Measurements from ENCODE around the gene B3GALNT2.
A peak's percentile ranks its signal among the peaks of the same experiment; 100 is the strongest.

The B3GALNT2 gene

GRCh38 chr1:235407419-235407818 is 96.8 kb downstream of the B3GALNT2 start:
- Histone ChIP-seq H3K4me3 (ENCODE audit: insufficient read depth in 1 of 2, low read depth in 1 of 2, low read length in 2 of 2) (no peak overlapping the region), H4K8ac (ENCODE audit: low read length) (no peak overlapping the region), H2BK12ac (ENCODE audit: low read length in 2 of 2) (no peak overlapping the region), H3K79me1 (replicated peaks; ENCODE audit: low read length, poor library complexity, severe bottlenecking) (peaks cover 7% of the 10 kb centered on the region), H2BK5ac (ENCODE audit: low read depth, low read length, poor library complexity, severe bottlenecking) (no peak overlapping the region), H3K4me1 (ENCODE audit: control insufficient read depth, insufficient read depth, low read depth, low read length) (peaks cover 6% of the 10 kb centered on the region), H3K9me3 (ENCODE audit: control insufficient read depth, low read length) (no peaks in the 10 kb centered on the region), H2BK120ac (ENCODE audit: low read depth, low read length) (no peak overlapping the region), H4K91ac (ENCODE audit: low read length) (no peak overlapping the region), H3K9ac (ENCODE audit: low read length) (no peak overlapping the region), H3K4me2 (ENCODE audit: low read length, poor library complexity, severe bottlenecking) (no peak overlapping the region), H3K4ac (ENCODE audit: low read depth in 1 of 2, low read length in 2 of 2) (no peak overlapping the region), H3K27me3 (ENCODE audit: control insufficient read depth in 1 of 2, insufficient read depth in 1 of 2, low read length in 2 of 2) (no peaks in the 10 kb centered on the region), H2AK5ac (ENCODE audit: low read length, severe bottlenecking) (no peak overlapping the region), H3K23ac (ENCODE audit: low read length in 2 of 2) (no peak overlapping the region), H3K36me3 (ENCODE audit: control insufficient read depth in 1 of 2, insufficient read depth in 2 of 2, low read depth in 1 of 2, low read length in 2 of 2) (peaks cover 0 to 12% of the 10 kb centered on the region in 2 experiments), H2AFZ (ENCODE audit: low read depth, low read length) (no peak overlapping the region), H2BK15ac (ENCODE audit: low read depth, poor library complexity, severe bottlenecking) (no peak overlapping the region), H3K27ac (ENCODE audit: low read length, poor library complexity, severe bottlenecking) (no peak overlapping the region), H3K14ac (ENCODE audit: low read length in 2 of 2) (no peak overlapping the region), H3K18ac (ENCODE audit: low read depth in 1 of 2, low read length in 2 of 2) (no peak overlapping the region)
- 96% methylated on average over 5 of the region's 5 CpGs for WGBS
- DNase-seq: no peak

- peaks cover 0 to 12% of the 10 kb centered on the region in 2 experiments for H3K36me3 ChIP-seq (ENCODE audit: control insufficient read depth in 1 of 2, insufficient read depth in 2 of 2, low read depth in 1 of 2, low read length in 2 of 2)
- H3K9me3 ChIP-seq (ENCODE audit: control insufficient read depth, low read length): no peaks in the 10 kb centered on the region
- H2AK5ac ChIP-seq (ENCODE audit: low read length, severe bottlenecking): no peak overlapping the region
- no peak overlapping the region for H2BK12ac ChIP-seq (ENCODE audit: low read length in 2 of 2)
- no peak overlapping the region for H3K9ac ChIP-seq (ENCODE audit: low read length)
- H3K4me1 ChIP-seq (ENCODE audit: control insufficient read depth, insufficient read depth, low read depth, low read length): peaks cover 10% of the 10 kb centered on the region
- no peak overlapping the region for H2BK15ac ChIP-seq (ENCODE audit: low read depth, poor library complexity, severe bottlenecking)
- H3K4me2 ChIP-seq (ENCODE audit: low read length, poor library complexity, severe bottlenecking): no peak overlapping the region
- peak overlapping the region; percentile 75 for H3K27ac ChIP-seq (ENCODE audit: low read length, poor library complexity, severe bottlenecking)
- WGBS: 93% methylated on average over 3 of the region's 5 CpGs
- H2AFZ ChIP-seq (ENCODE audit: low read depth, low read length): no peak overlapping the region
- H4K91ac ChIP-seq (ENCODE audit: low read length): no peak overlapping the region
- H2BK120ac ChIP-seq (ENCODE audit: low read depth, low read length): no peak overlapping the region
- no peak overlapping the region for H4K8ac ChIP-seq (ENCODE audit: low read length)
- no peaks in the 10 kb centered on the region for H3K27me3 ChIP-seq (ENCODE audit: control insufficient read depth in 1 of 2, insufficient read depth in 1 of 2, low read length in 2 of 2)
- H3K4ac ChIP-seq (ENCODE audit: low read depth in 1 of 2, low read length in 2 of 2): no peak overlapping the region
- DNase-seq: peak; percentile 62
- no peak overlapping the region for H3K14ac ChIP-seq (ENCODE audit: low read length in 2 of 2)
- peaks cover 14% of the 10 kb centered on the region for H3K79me1 ChIP-seq (replicated peaks; ENCODE audit: low read length, poor library complexity, severe bottlenecking)
- H3K23ac ChIP-seq (ENCODE audit: low read length in 2 of 2): no peak overlapping the region
- H3K18ac ChIP-seq (ENCODE audit: low read depth in 1 of 2, low read length in 2 of 2): no peak overlapping the region
- H3K4me3 ChIP-seq (ENCODE audit: insufficient read depth in 1 of 2, low read depth in 1 of 2, low read length in 2 of 2): no peak overlapping the region
- H2BK5ac ChIP-seq (ENCODE audit: low read depth, low read length, poor library complexity, severe bottlenecking): no peak overlapping the region
Observed at GRCh38 chr1:235404190-235404589, 100.1 kb downstream of the B3GALNT2 start.

- no peak overlapping the region for H2AFZ ChIP-seq (ENCODE audit: low read depth, low read length)
- H3K4ac ChIP-seq (ENCODE audit: low read depth in 1 of 2, low read length in 2 of 2): no peak overlapping the region
- no peak overlapping the region for H3K4me3 ChIP-seq (ENCODE audit: insufficient read depth in 1 of 2, low read depth in 1 of 2, low read length in 2 of 2)
- H3K9ac ChIP-seq (ENCODE audit: low read length): no peak overlapping the region
- peak overlapping the region; percentile 54 for H4K8ac ChIP-seq (ENCODE audit: low read length)
- H3K9me3 ChIP-seq (ENCODE audit: control insufficient read depth, low read length): no peaks in the 10 kb centered on the region
- H3K14ac ChIP-seq (ENCODE audit: low read length in 2 of 2): no peak overlapping the region
- H2BK15ac ChIP-seq (ENCODE audit: low read depth, poor library complexity, severe bottlenecking): no peak overlapping the region
- H4K91ac ChIP-seq (ENCODE audit: low read length): no peak overlapping the region
- no peaks in the 10 kb centered on the region for H3K27me3 ChIP-seq (ENCODE audit: control insufficient read depth in 1 of 2, insufficient read depth in 1 of 2, low read length in 2 of 2)
- H3K27ac ChIP-seq (ENCODE audit: low read length, poor library complexity, severe bottlenecking): peak overlapping the region; percentile 35
- H3K36me3 ChIP-seq (ENCODE audit: control insufficient read depth in 1 of 2, insufficient read depth in 2 of 2, low read depth in 1 of 2, low read length in 2 of 2): peaks cover 0 to 12% of the 10 kb centered on the region in 2 experiments
- peaks cover 10% of the 10 kb centered on the region for H3K4me1 ChIP-seq (ENCODE audit: control insufficient read depth, insufficient read depth, low read depth, low read length)
- peak overlapping the region; percentile 95 for H2AK5ac ChIP-seq (ENCODE audit: low read length, severe bottlenecking)
- no peak overlapping the region for H3K18ac ChIP-seq (ENCODE audit: low read depth in 1 of 2, low read length in 2 of 2)
- no peak overlapping the region for H3K23ac ChIP-seq (ENCODE audit: low read length in 2 of 2)
- H3K79me1 ChIP-seq (replicated peaks; ENCODE audit: low read length, poor library complexity, severe bottlenecking): peaks cover 13% of the 10 kb centered on the region
- H2BK12ac ChIP-seq (ENCODE audit: low read length in 2 of 2): no peak overlapping the region
- peak; percentile 16 for DNase-seq
- WGBS: no CpG with 5 or more reads among the region's 1 CpG
- H3K4me2 ChIP-seq (ENCODE audit: low read length, poor library complexity, severe bottlenecking): no peak overlapping the region
- no peak overlapping the region for H2BK5ac ChIP-seq (ENCODE audit: low read depth, low read length, poor library complexity, severe bottlenecking)
- no peak overlapping the region for H2BK120ac ChIP-seq (ENCODE audit: low read depth, low read length)
Observed at GRCh38 chr1:235403593-235403992, 100.7 kb downstream of the B3GALNT2 start.

GRCh38 chr1:235402457-235403200 is 101.6 kb downstream of the B3GALNT2 start:
- Histone ChIP-seq H2BK15ac (ENCODE audit: low read depth, poor library complexity, severe bottlenecking) (no peak overlapping the region), H3K18ac (ENCODE audit: low read depth in 1 of 2, low read length in 2 of 2) (no peak overlapping the region), H3K36me3 (ENCODE audit: control insufficient read depth in 1 of 2, insufficient read depth in 2 of 2, low read depth in 1 of 2, low read length in 2 of 2) (peaks cover 0 to 12% of the 10 kb centered on the region in 2 experiments), H4K8ac (ENCODE audit: low read length) (no peak overlapping the region), H3K4me2 (ENCODE audit: low read length, poor library complexity, severe bottlenecking) (no peak overlapping the region), H2BK5ac (ENCODE audit: low read depth, low read length, poor library complexity, severe bottlenecking) (no peak overlapping the region), H2BK120ac (ENCODE audit: low read depth, low read length) (no peak overlapping the region), H3K23ac (ENCODE audit: low read length in 2 of 2) (no peak overlapping the region), H3K27ac (ENCODE audit: low read length, poor library complexity, severe bottlenecking) (peak overlapping the region; percentile 36), H3K4me3 (ENCODE audit: insufficient read depth in 1 of 2, low read depth in 1 of 2, low read length in 2 of 2) (no peak overlapping the region), H3K14ac (ENCODE audit: low read length in 2 of 2) (no peak overlapping the region), H3K4ac (ENCODE audit: low read depth in 1 of 2, low read length in 2 of 2) (no peak overlapping the region), H3K27me3 (ENCODE audit: control insufficient read depth in 1 of 2, insufficient read depth in 1 of 2, low read length in 2 of 2) (no peaks in the 10 kb centered on the region), H2AK5ac (ENCODE audit: low read length, severe bottlenecking) (no peak overlapping the region), H3K4me1 (ENCODE audit: control insufficient read depth, insufficient read depth, low read depth, low read length) (peaks cover 10% of the 10 kb centered on the region), H4K91ac (ENCODE audit: low read length) (no peak overlapping the region), H2AFZ (ENCODE audit: low read depth, low read length) (no peak overlapping the region), H3K79me1 (replicated peaks; ENCODE audit: low read length, poor library complexity, severe bottlenecking) (peaks cover 13% of the 10 kb centered on the region), H2BK12ac (ENCODE audit: low read length in 2 of 2) (no peak overlapping the region), H3K9ac (ENCODE audit: low read length) (no peak overlapping the region), H3K9me3 (ENCODE audit: control insufficient read depth, low read length) (no peaks in the 10 kb centered on the region)
- peak; percentile 45 for DNase-seq
- WGBS: 76% methylated on average over 6 of the region's 7 CpGs

Measured in mesenchymal stem cell (in vitro differentiated cells and primary cell).